Subcutaneous abdominal adipose tissue (tissue), 5 donors: ENCODE data around the gene FGF12.

Experiments used
- H3K27ac ChIP-seq: one replicate; pipeline ENCODE4 v1.7.0; 2013; ENCODE audit warnings: low read depth, mild to moderate bottlenecking, inconsistent platforms, low read length, moderate library complexity
- H3K27me3 ChIP-seq, 5 donors: one replicate each; pipeline ENCODE4 v1.7.0; 2013; ENCODE audit warnings: low read length in 5 of 5, inconsistent platforms in 1 of 5; ENCODE audit not compliant: control insufficient read depth in 5 of 5, insufficient read depth in 4 of 5
- H3K36me3 ChIP-seq, 5 donors: one replicate each; pipeline ENCODE4 v1.7.0; 2013; ENCODE audit warnings: low read length in 5 of 5; ENCODE audit not compliant: control insufficient read depth in 5 of 5, insufficient read depth in 5 of 5
- H3K4me1 ChIP-seq, 5 donors: one replicate each; pipeline ENCODE4 v1.7.0; 2013; ENCODE audit warnings: low read length in 5 of 5, mild to moderate bottlenecking in 3 of 5, moderate library complexity in 1 of 5; ENCODE audit not compliant: control insufficient read depth in 5 of 5, insufficient read depth in 5 of 5
- H3K4me3 ChIP-seq, 5 donors: one replicate each; pipeline ENCODE4 v1.7.0; 2013; ENCODE audit warnings: low read length in 5 of 5, low read depth in 1 of 5
- H3K9ac ChIP-seq, 5 donors: one replicate each; pipeline ENCODE4 v1.7.0; 2013; ENCODE audit warnings: low read length in 5 of 5, mild to moderate bottlenecking in 4 of 5, moderate library complexity in 3 of 5
- H3K9me3 ChIP-seq, 5 donors: one replicate each; pipeline ENCODE4 v1.7.0; 2013; ENCODE audit warnings: low read length in 5 of 5; ENCODE audit not compliant: control insufficient read depth in 5 of 5
- donor health status: healthy.
- donor health status: healthy.
- donor health status: healthy.
- donor health status: healthy.
- donor health status: healthy.

Gene FGF12

DNA sequence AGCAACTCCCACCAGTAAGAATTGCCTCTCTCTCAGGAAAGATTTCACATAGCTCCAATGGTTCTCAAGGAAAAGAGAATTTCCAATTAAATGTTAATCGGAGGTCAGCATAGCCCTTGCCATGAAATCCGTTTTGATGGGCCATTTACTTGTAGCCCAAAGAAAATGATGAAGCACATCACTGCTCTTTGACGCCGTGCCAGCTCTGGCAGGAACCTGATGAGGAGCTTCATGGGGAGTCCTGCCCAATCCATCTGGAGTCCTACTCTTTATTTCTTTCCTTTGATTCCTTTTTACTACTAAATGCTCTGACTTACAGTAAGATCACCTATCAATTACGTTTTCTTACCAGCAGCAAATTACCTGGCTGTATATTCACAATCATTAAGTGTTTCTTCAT, 84.7 kb downstream of the FGF12 start:
- Histone ChIP-seq H3K9ac (no peak overlapping the region), H3K9me3 (no peaks in the 10 kb centered on the region), H3K27me3 (no peaks in the 10 kb centered on the region), H3K27ac (no peak overlapping the region), H3K4me1 (no peaks in the 10 kb centered on the region), H3K4me3 (no peak overlapping the region), H3K36me3 (no peaks in the 10 kb centered on the region)

GRCh38 chr3:192641919-192642318, 85.4 kb downstream of the FGF12 start:
- Histone ChIP-seq H3K4me1 (no peaks in the 10 kb centered on the region), H3K9ac (no peak overlapping the region), H3K36me3 (no peaks in the 10 kb centered on the region), H3K27ac (no peak overlapping the region), H3K27me3 (no peaks in the 10 kb centered on the region), H3K9me3 (no peaks in the 10 kb centered on the region), H3K4me3 (no peak overlapping the region)

DNA sequence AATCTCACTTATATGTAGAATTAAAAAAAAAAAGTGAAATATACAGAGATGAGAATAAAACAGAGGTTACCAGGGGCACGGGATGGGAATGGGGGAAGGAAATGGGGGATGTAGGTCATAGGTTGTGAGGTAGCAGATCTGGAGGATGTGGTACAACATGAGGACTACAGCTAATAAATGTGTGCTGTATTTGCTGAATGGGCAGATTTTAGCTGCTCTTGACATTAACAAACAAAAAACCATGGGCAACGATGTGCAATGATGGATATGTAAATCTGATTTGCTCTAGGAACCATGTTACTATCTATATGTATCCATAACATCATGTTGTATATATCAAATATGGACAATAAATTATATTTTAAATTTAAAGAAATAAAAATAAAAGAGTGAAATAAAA, 87.4 kb downstream of the FGF12 start:
- Histone ChIP-seq H3K4me1 (no peaks in the 10 kb centered on the region), H3K27me3 (no peaks in the 10 kb centered on the region), H3K9me3 (no peaks in the 10 kb centered on the region), H3K4me3 (no peak overlapping the region), H3K27ac (no peak overlapping the region), H3K36me3 (no peaks in the 10 kb centered on the region), H3K9ac (no peak overlapping the region)

DNA sequence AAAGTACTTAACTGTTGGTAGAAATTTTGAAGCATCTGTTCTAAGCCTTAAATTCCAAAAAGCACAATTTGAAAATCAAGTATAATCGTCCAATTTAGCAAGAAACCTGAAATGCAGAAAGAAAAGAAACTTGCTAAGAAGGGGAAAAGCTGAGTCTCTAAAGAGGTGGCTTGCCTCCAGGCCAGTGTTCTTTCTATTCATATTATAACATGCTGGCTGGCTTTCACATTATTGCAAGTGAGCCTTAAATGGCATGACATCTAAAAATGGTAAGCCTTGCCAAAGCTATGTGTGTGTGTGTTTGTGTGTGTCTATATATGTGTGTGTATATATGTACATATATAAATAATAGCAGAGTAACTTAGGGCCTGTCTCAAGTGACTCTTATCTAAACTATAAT, 89.5 kb downstream of the FGF12 start:
- Histone ChIP-seq H3K9me3 (no peaks in the 10 kb centered on the region), H3K4me3 (no peak overlapping the region), H3K9ac (no peak overlapping the region), H3K4me1 (no peaks in the 10 kb centered on the region), H3K36me3 (no peaks in the 10 kb centered on the region), H3K27ac (no peak overlapping the region), H3K27me3 (no peaks in the 10 kb centered on the region)

GRCh38 chr3:192636517-192637444, 90.6 kb downstream of the FGF12 start:
- H3K27ac ChIP-seq, result no peak overlapping the region
- no peak overlapping the region for H3K9ac ChIP-seq
- no peaks in the 10 kb centered on the region for H3K36me3 ChIP-seq

DNA sequence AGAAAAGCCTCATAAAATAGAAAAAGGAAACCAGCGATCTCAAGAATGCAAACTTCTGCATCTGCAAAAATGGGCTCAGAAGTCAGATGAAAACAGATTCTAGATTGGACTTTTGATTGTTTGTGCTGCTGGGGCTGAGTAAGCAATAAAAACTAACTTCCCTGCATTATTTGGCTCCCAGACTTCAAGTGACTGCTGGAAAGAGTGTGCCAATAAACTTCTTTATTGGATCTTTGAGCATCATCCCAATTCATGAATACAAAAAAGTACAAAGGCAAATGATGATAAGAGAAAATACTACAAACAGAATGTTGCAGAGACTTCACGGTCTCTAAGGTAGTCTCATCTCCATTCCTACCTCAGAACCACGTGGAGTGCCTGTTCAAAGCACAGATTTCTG, 97.9 kb downstream of the FGF12 start:
- no peaks in the 10 kb centered on the region for H3K27me3 ChIP-seq
- no peaks in the 10 kb centered on the region for H3K36me3 ChIP-seq
- H3K27ac ChIP-seq, result no peak overlapping the region
- H3K9me3 ChIP-seq, result no peaks in the 10 kb centered on the region
- no peaks in the 10 kb centered on the region for H3K4me1 ChIP-seq
- H3K4me3 ChIP-seq, result no peak overlapping the region
- H3K9ac ChIP-seq, result no peak overlapping the region

More at GRCh38 chr3:192636517-192637444, 90.6 kb downstream of the FGF12 start:
- H3K27me3 ChIP-seq, result no peaks in the 10 kb centered on the region
- H3K9me3 ChIP-seq, result no peaks in the 10 kb centered on the region
- no peaks in the 10 kb centered on the region for H3K4me1 ChIP-seq
- H3K4me3 ChIP-seq, result no peak overlapping the region

DNA sequence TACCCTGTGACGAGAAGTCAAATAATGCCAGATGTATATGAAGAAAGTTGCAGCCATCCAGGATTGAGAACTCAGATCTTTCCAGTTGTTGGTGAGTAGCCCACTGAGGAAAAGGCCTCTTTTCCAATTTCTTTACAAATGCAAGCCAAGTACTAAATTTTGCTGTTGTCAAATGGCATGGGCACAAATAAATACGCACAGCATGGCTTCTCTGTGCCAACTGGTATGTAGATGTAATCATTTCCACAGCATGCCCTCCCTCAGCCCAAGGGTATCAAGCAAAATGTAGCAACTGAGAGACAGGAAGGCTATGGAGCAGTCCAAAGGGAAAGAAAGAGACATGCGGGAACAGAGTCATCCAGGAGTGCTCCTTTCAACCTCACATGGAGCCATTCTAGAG, 105.4 kb downstream of the FGF12 start:
- no peaks in the 10 kb centered on the region for H3K36me3 ChIP-seq
- H3K4me1 ChIP-seq, result no peaks in the 10 kb centered on the region
- H3K9ac ChIP-seq, result no peak overlapping the region
- no peaks in the 10 kb centered on the region for H3K9me3 ChIP-seq
- H3K27ac ChIP-seq, result no peak overlapping the region
- H3K4me3 ChIP-seq, result no peak overlapping the region
- H3K27me3 ChIP-seq, result no peaks in the 10 kb centered on the region

GRCh38 chr3:192620275-192620674, 107.1 kb downstream of the FGF12 start:
- Histone ChIP-seq H3K27me3 (no peaks in the 10 kb centered on the region), H3K9me3 (no peaks in the 10 kb centered on the region), H3K4me1 (no peaks in the 10 kb centered on the region), H3K4me3 (no peak overlapping the region), H3K27ac (no peak overlapping the region), H3K9ac (no peak overlapping the region), H3K36me3 (no peaks in the 10 kb centered on the region)

DNA sequence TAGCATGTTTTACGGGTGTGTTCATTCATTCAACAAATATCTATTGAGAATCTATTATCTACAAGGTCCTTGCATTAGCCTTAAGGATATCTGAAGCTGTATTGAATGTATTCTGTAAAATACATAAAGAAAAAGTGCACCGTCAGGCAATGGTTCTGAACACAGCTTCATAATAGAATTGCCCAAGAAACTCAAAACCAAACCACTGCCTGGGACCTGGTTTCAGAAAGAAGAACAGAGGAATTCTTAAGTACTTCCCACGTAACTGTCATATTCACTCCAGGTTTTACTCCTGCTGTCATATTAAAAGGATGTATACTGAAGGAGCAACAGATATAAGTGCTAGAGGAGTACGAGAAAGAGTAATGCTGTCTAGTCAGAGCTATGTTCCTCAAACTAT, 115.9 kb downstream of the FGF12 start:
- H3K36me3 ChIP-seq, result no peaks in the 10 kb centered on the region
- H3K27me3 ChIP-seq, result no peaks in the 10 kb centered on the region
- H3K4me3 ChIP-seq, result no peak overlapping the region
- H3K4me1 ChIP-seq, result no peaks in the 10 kb centered on the region
- H3K9ac ChIP-seq, result no peak overlapping the region
- no peaks in the 10 kb centered on the region for H3K9me3 ChIP-seq
- H3K27ac ChIP-seq, result no peak overlapping the region

- H3K4me1 ChIP-seq, result no peaks in the 10 kb centered on the region
- H3K4me3 ChIP-seq, result no peak overlapping the region
- H3K9me3 ChIP-seq, result peaks cover 0 to 4% (median under 1%) of the 10 kb centered on the region in 5 donors
- no peaks in the 10 kb centered on the region for H3K36me3 ChIP-seq
- no peaks in the 10 kb centered on the region for H3K27me3 ChIP-seq
- H3K27ac ChIP-seq, result no peak overlapping the region
- no peak overlapping the region for H3K9ac ChIP-seq
Observed at GRCh38 chr3:192608726-192609600, 118.4 kb downstream of the FGF12 start.
